GM21526 (cell line): ENCODE results near the gene GPR137C.

Experiments
- ATAC-seq: cut with Tn5 transposase; IDR thresholded peaks from one replicate; pipeline ENCODE4 v1.9.1; 2021; ENCODE audit warnings: moderate library complexity; ENCODE audit not compliant: unreplicated experiment, low FRiP score

GPR137C gene

DNA sequence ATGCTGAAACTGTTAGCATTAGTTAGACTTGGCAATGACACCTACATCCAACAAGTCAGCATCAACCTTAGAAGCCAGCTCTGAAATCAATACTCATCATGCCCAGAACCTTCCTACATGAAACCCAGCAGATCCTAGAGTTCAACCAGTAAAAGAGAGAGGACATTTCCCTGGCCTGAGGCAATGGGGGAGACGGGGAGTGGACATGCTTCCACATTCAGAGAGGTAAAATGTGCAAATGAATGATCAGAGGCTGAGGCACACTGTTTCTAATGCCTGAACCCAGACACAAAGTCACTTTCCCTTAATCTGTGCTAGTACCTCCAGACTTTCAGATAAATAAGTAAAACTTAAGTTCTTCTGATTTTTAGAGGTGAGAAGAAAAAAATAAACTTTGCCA lies 108.2 kb downstream of the GPR137C start:
- no peak for ATAC-seq

DNA sequence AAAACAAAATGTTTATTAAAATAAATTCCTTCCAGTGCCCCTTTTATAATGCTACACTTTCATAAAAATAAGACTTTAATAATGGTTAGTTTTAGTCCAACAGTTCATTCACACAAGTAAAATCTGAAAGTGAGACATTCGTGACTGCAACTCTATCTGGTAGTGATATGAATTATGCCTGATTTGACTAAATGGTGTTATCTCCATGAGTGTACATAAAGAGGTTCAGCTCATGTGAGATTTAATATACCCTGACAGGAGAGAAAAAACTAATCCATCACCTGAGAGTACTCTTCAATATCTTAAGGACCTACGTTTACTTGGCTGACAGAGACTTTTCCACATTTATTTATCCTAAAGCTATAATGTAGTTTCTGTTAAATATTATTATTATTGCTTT lies 108.7 kb downstream of the GPR137C start:
- ATAC-seq, result no peak

DNA sequence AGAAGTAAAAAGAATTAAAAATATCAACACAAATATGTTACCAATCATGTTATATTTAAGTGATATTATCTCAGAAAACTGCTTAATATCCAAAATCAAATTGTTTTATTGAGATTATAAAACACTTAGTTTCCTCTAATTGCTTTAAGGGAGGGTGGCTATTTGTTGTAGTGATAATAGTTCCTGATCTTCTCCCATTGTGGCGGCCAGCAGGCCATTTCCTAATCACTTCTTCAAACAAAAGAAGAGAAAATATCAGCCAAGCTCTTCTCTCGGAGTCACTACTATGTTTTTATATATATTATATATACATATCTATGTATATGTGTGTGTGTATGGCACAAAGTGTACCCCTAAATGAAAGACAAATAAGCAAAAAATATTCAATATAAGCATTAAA lies 111.2 kb downstream of the GPR137C start:
- no peak for ATAC-seq

DNA sequence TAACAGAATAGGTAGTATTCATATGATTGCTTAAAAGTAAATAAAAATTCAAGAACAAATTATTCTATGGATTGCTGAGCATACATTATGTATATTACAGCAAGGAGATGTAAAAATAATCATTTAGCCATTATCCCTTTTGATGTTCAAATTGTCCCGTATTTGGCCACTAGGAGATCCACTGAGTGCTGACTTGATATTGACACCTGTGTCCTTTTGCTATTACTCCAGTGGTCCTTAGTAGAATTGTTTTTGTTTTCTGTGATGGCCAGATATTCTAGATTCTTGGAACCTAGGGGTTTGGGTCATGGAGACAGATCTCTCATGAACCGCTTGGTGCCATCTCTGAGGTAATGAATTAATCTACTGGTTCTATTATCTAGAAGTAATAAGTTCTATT lies 126.0 kb downstream of the GPR137C start:
- no peak for ATAC-seq

DNA sequence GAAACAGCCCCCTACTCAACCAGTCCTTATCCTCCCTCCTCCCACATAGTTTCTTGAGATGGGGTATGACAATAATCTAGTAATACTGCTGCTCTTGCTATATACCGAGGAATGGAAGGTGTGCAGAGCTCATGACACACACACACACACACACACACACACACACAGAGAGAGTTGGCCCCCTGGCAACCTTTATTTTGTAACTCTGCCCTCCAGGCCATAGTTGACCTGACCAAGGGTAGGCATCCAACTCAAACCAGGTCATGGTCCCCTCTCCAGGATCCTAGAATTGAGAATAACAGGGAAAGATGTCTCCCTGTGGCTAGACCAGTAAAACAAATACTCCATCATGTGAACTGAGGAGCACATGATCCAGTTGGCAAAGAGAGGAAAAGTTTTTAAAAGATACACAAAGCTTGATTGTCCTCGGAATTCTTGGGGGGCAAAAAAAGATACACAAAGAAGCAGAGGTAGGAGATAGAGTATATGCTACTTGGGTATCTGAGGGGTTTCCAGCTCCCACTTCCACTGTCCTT lies 131.4 kb downstream of the GPR137C start:
- ATAC-seq, result no peak

DNA sequence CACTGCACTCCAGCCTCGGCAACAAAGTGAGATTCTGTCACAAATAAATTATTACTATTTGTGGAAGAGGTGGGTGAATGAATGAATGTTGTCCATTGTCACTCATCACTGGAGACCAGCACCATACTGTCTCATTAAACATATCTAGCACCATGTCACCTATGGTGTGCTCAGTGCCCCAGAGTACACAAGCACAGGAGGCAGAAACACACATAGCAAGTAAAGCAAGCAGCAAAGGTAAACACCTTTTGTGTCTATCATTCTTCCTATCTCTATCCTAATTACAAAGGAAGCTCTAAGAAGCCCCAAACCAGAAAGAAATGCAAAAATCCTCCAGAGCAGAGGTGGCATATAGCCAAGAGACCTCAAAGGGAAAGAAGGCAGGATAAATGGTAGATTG lies 133.5 kb downstream of the GPR137C start:
- ATAC-seq, result no peak
